ENCODE data around the gene RPS14. TPM values are rescaled to one million over a fixed set of nuclear protein-coding genes. Genes with fewer than 3 reads are reported as not detected.

The RPS14 gene
- polyA plus RNA-seq, 1 donor from 2014 or later, result 3,490 TPM

GRCh38 chr5:150409638-150410523 is 39.7 kb downstream of the RPS14 start:
- Histone ChIP-seq H2AFZ (ENCODE audit: low read depth, low read length) (no peak overlapping the region), H3K4me2 (ENCODE audit: low read length) (no peak overlapping the region), H3K9ac (ENCODE audit: low read length) (no peak overlapping the region), H3F3A (ENCODE audit: insufficient read depth, low read length, poor library complexity, severe bottlenecking) (no peaks in the 10 kb centered on the region), H3K9me2 (ENCODE audit: insufficient read depth, low read length) (no peaks in the 10 kb centered on the region), H3K79me2 (replicated peaks; ENCODE audit: insufficient read depth, low read length) (no peaks in the 10 kb centered on the region), H3K9me3 (ENCODE audit: low read length) (no peaks in the 10 kb centered on the region), H3K27ac (ENCODE audit: low read length) (no peak overlapping the region), H3K36me3 (ENCODE audit: insufficient read depth, low read length) (no peaks in the 10 kb centered on the region), H3K4me3 (ENCODE audit: low read length) (no peak overlapping the region), H3K27me3 (ENCODE audit: insufficient read depth, low read depth, low read length) (no peaks in the 10 kb centered on the region), H4K20me1 (ENCODE audit: insufficient read depth) (no peaks in the 10 kb centered on the region)
- TF ChIP-seq EZH2 (IDR thresholded peaks at IDR 0.05; ENCODE audit: borderline replicate concordance, insufficient read depth, low read length, poor library complexity, severe bottlenecking), result no peak
- TF ChIP-seq MXI1 (conservative IDR thresholded peaks at IDR 0.05; ENCODE audit: poor library complexity, severe bottlenecking), result no peak
- no peak for TF ChIP-seq SMC3 (conservative IDR thresholded peaks at IDR 0.05; ENCODE audit: poor library complexity)
- no peak for TF ChIP-seq REST (IDR thresholded peaks at IDR 0.05; ENCODE audit: borderline replicate concordance)
- no peak for TF ChIP-seq CTCF (IDR thresholded peaks at IDR 0.05; ENCODE audit: poor library complexity, severe bottlenecking)
- no peak for TF ChIP-seq EP300 (conservative IDR thresholded peaks at IDR 0.05; ENCODE audit: poor library complexity, severe bottlenecking)
- no peak for TF ChIP-seq TAF1 (IDR thresholded peaks at IDR 0.05; ENCODE audit: low read depth)
- no peak for TF ChIP-seq RAD21 (conservative IDR thresholded peaks at IDR 0.05)
- no peak for TF ChIP-seq POLR2AphosphoS5 (IDR thresholded peaks at IDR 0.05)

GRCh38 chr5:150408231-150408943 is 41.2 kb downstream of the RPS14 start:
- H3F3A ChIP-seq (ENCODE audit: insufficient read depth, low read length, poor library complexity, severe bottlenecking), result no peaks in the 10 kb centered on the region
- TF ChIP-seq EZH2 (IDR thresholded peaks at IDR 0.05; ENCODE audit: borderline replicate concordance, insufficient read depth, low read length, poor library complexity, severe bottlenecking) (no peak), CTCF (IDR thresholded peaks at IDR 0.05; ENCODE audit: poor library complexity, severe bottlenecking) (no peak), MXI1 (conservative IDR thresholded peaks at IDR 0.05; ENCODE audit: poor library complexity, severe bottlenecking) (no peak), SMC3 (conservative IDR thresholded peaks at IDR 0.05; ENCODE audit: poor library complexity) (no peak), REST (IDR thresholded peaks at IDR 0.05; ENCODE audit: borderline replicate concordance) (no peak), EP300 (conservative IDR thresholded peaks at IDR 0.05; ENCODE audit: poor library complexity, severe bottlenecking) (no peak), RAD21 (conservative IDR thresholded peaks at IDR 0.05) (no peak), POLR2AphosphoS5 (IDR thresholded peaks at IDR 0.05) (no peak), TAF1 (IDR thresholded peaks at IDR 0.05; ENCODE audit: low read depth) (no peak)
- H2AFZ ChIP-seq (ENCODE audit: low read depth, low read length), result no peak overlapping the region
- H3K4me2 ChIP-seq (ENCODE audit: low read length), result no peak overlapping the region
- no peaks in the 10 kb centered on the region for H4K20me1 ChIP-seq (ENCODE audit: insufficient read depth)
- H3K27me3 ChIP-seq (ENCODE audit: insufficient read depth, low read depth, low read length), result no peaks in the 10 kb centered on the region
- H3K79me2 ChIP-seq (replicated peaks; ENCODE audit: insufficient read depth, low read length), result no peaks in the 10 kb centered on the region
- H3K36me3 ChIP-seq (ENCODE audit: insufficient read depth, low read length), result no peaks in the 10 kb centered on the region
- no peak overlapping the region for H3K9ac ChIP-seq (ENCODE audit: low read length)
- H3K4me3 ChIP-seq (ENCODE audit: low read length), result no peak overlapping the region
- H3K27ac ChIP-seq (ENCODE audit: low read length), result no peak overlapping the region
- H3K9me2 ChIP-seq (ENCODE audit: insufficient read depth, low read length), result no peaks in the 10 kb centered on the region
- no peaks in the 10 kb centered on the region for H3K9me3 ChIP-seq (ENCODE audit: low read length)

Data from neural cell (in vitro differentiated cells).